Spleen (tissue), 11 donors: Measurements from ENCODE around the gene LRMDA. TPM values are rescaled to one million over a fixed set of nuclear protein-coding genes. Genes with fewer than 3 reads are reported as not detected.

Experiments
- DNase-seq: peaks from one replicate; pipeline ENCODE4 v3.0.0-alpha.2; 2020
- H3K27ac ChIP-seq, 8 donors: fragments of 200-600 bp; sonication (generic) in 7 of 8; 1 replicate in 4 of 8; 2 replicates in 4 of 8; pipeline versions ENCODE4 v1.5.0 to v1.8.0; 2016 to 2021; ENCODE audit warnings: inconsistent platforms in 4 of 8, mild to moderate bottlenecking in 4 of 8, moderate library complexity in 1 of 8
- H3K27me3 ChIP-seq, 7 donors: fragments of 200-600 bp; sonication (generic) in 6 of 7; replicated peaks in 1 of 7; 1 replicate in 4 of 7; 2 replicates in 3 of 7; pipeline versions ENCODE4 v1.5.0 to v1.8.0; 2016 to 2021; ENCODE audit warnings: inconsistent platforms in 3 of 7, mild to moderate bottlenecking in 1 of 7
- H3K36me3 ChIP-seq, 6 donors: fragments of 200-600 bp; sonication (generic) in 5 of 6; 1 replicate in 4 of 6; 2 replicates in 2 of 6; pipeline versions ENCODE4 v1.5.0 to v1.8.0; 2016 to 2021; ENCODE audit warnings: inconsistent platforms in 2 of 6
- H3K4me1 ChIP-seq, 6 donors: fragments of 200-600 bp; sonication (generic) in 5 of 6; 1 replicate in 3 of 6; 2 replicates in 3 of 6; pipeline versions ENCODE4 v1.5.0 to v1.8.0; 2016 to 2021; ENCODE audit warnings: inconsistent platforms in 3 of 6
- H3K4me3 ChIP-seq, 8 donors: fragments of 200-600 bp; sonication (generic) in 7 of 8; 1 replicate in 4 of 8; 2 replicates in 4 of 8; pipeline versions ENCODE4 v1.5.0 to v1.8.0; 2016 to 2021; ENCODE audit warnings: inconsistent platforms in 4 of 8, mild to moderate bottlenecking in 4 of 8, moderate library complexity in 2 of 8
- H3K9me3 ChIP-seq, 8 donors: fragments of 200-600 bp; sonication (generic) in 7 of 8; 1 replicate in 4 of 8; 2 replicates in 4 of 8; pipeline versions ENCODE4 v1.5.0 to v1.8.0; 2016 to 2021; ENCODE audit warnings: inconsistent platforms in 4 of 8
- POLR2A ChIP-seq, 3 donors: fragments of 450-650 bp; IDR thresholded peaks; one replicate each; pipeline ENCODE4 v1.5.1; 2017; ENCODE audit warnings: antibody characterized with exemption in 3 of 3, mild to moderate bottlenecking in 1 of 3
- POLR2AphosphoS5 ChIP-seq, 3 donors: sonication (generic); formaldehyde crosslinking; IDR thresholded peaks; one replicate each; pipeline ENCODE4 v1.5.1; 2017; ENCODE audit warnings: antibody characterized with exemption in 3 of 3
- WGBS, 5 donors: extraction: QIAGEN DNeasy Blood & Tissue Kit in 3 of 5; methylation state at CpG; one replicate each; pipeline versions ENCODE4 v1.1.5 to v1.1.7; 2013 to 2018; 5-methylcytosine and 5-hydroxymethylcytosine counted together
- intact Hi-C: fragments of 100-400 bp; cut with DNase I; formaldehyde crosslinking; loops from one replicate; pipeline ENCODE4 v1.15.0; 2023; ENCODE audit warnings: low total_unique reads
- polyA plus RNA-seq, 3 donors: library from polyadenylated mRNA; stranded (reverse); fragments of 200-250 nt; gene quantifications; one replicate each; pipeline ENCODE4 v1.2.1, GENCODE V29; 2013
- total RNA-seq, 7 donors: library from RNA; depleted of rRNA in 3 of 7; stranded (reverse); fragments of >200 nt in 3 of 7; fragmentation: NEBNext Ultra II Directional in 4 of 7; extraction: Animal tissue kit (Norgen Biotek cat#: 25700) in 4 of 7; gene quantifications; one replicate each; pipeline versions ENCODE4 v1.1.0 to v1.2.1, GENCODE V29; 2016 to 2021
- TF ChIP-seq, protein P1 (sequence below), 11 experiments: fragments of 200-600 bp in 7 of 11; fragments of 450-650 bp in 4 of 11; sonication (generic) in 4 of 11; IDR thresholded peaks in 8 of 11; conservative IDR thresholded peaks in 3 of 11; 1 replicate in 7 of 11; 2 replicates in 4 of 11; pipeline versions ENCODE4 v1.4.0 to v1.8.0; 2016 to 2021; ENCODE audit warnings: antibody characterized with exemption in 11 of 11, inconsistent platforms in 4 of 11, mild to moderate bottlenecking in 1 of 11
- donor health status: healthy with polysubstance abuse.
- donor health status: DM: no; HTN: no; CAD: no; lungs with moderate emphysema.
- donor health status: DM: no; HTN: no; CAD: no.
- donor health status: Bipolar disorder and iron deficiency.
- donor health status: healthy.
- donor health status: DM: no; HTN: no; CAD: no.
- donor health status: DM: yes; HTN: yes; CAD: no.

LRMDA gene
- total and polyA plus RNA-seq, 10 donors, result 7.3 to 46.6 (median 28.2) TPM

DNA sequence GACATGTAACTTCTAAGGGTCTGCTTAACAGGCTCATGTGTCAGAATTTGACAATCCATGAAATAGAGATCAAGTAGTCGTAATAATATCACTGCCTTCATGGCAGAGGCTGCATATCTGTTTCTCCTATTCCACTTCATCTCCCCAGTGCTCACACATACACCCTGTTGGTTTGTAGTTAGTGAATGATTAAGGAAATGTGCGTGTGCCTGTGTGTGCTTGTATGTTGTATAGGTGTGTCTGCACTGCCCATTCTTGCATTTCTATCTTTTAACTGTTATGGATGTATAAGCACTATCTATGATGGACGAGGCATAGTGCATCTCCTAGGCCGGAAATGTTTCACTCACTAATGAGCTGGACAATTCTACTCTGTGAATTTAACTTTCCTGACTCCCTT lies 985.2 kb downstream of the LRMDA start:
- WGBS, 5 donors, result 78 to 93% (median 90%) methylated on average over 4 of the region's 4 CpGs
- intact Hi-C loops, result no loop called here
- TF ChIP-seq, protein P1, sequence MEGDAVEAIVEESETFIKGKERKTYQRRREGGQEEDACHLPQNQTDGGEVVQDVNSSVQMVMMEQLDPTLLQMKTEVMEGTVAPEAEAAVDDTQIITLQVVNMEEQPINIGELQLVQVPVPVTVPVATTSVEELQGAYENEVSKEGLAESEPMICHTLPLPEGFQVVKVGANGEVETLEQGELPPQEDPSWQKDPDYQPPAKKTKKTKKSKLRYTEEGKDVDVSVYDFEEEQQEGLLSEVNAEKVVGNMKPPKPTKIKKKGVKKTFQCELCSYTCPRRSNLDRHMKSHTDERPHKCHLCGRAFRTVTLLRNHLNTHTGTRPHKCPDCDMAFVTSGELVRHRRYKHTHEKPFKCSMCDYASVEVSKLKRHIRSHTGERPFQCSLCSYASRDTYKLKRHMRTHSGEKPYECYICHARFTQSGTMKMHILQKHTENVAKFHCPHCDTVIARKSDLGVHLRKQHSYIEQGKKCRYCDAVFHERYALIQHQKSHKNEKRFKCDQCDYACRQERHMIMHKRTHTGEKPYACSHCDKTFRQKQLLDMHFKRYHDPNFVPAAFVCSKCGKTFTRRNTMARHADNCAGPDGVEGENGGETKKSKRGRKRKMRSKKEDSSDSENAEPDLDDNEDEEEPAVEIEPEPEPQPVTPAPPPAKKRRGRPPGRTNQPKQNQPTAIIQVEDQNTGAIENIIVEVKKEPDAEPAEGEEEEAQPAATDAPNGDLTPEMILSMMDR (IDR thresholded peaks at IDR 0.05 in 8 of 11, conservative IDR thresholded peaks at IDR 0.05 in 3 of 11), result no peak
- no peak for TF ChIP-seq POLR2A (IDR thresholded peaks at IDR 0.05)
- TF ChIP-seq POLR2AphosphoS5 (IDR thresholded peaks at IDR 0.05), result no peak

GRCh38 chr10:76420725-76421124 lies 989.3 kb downstream of the LRMDA start:
- Histone ChIP-seq H3K36me3 (no peaks in the 10 kb centered on the region), H3K4me1 (no peaks in the 10 kb centered on the region), H3K4me3 (no peak overlapping the region), H3K27me3 (no peaks in the 10 kb centered on the region), H3K27ac (no peak overlapping the region), H3K9me3 (peaks cover 0 to 12% (median 3%) of the 10 kb centered on the region in 8 donors)
- no peak for DNase-seq
- 92 to 97% (median 94%) methylated on average over 4 of the region's 4 CpGs for WGBS, 5 donors
- intact Hi-C loops, result no loop called here
- TF ChIP-seq POLR2A (IDR thresholded peaks at IDR 0.05) (no peak), POLR2AphosphoS5 (IDR thresholded peaks at IDR 0.05) (no peak)
- TF ChIP-seq, protein P1 (IDR thresholded peaks at IDR 0.05 in 8 of 11, conservative IDR thresholded peaks at IDR 0.05 in 3 of 11), result no peak

More for the DNA sequence above, 985.2 kb downstream of the LRMDA start:
- Histone ChIP-seq H3K9me3 (peaks cover 0 to 15% (median 3%) of the 10 kb centered on the region in 8 donors), H3K4me3 (no peak overlapping the region), H3K4me1 (no peaks in the 10 kb centered on the region), H3K36me3 (no peaks in the 10 kb centered on the region), H3K27me3 (no peaks in the 10 kb centered on the region), H3K27ac (no peak overlapping the region)
- no peak for DNase-seq

- no peak overlapping the region for H3K4me3 ChIP-seq
- 83 to 93% (median 89%) methylated on average over 4 of the region's 4 CpGs for WGBS, 5 donors
- DNase-seq, result no peak
Observed at GRCh38 chr10:76422769-76423168, 991.3 kb downstream of the LRMDA start.

DNA sequence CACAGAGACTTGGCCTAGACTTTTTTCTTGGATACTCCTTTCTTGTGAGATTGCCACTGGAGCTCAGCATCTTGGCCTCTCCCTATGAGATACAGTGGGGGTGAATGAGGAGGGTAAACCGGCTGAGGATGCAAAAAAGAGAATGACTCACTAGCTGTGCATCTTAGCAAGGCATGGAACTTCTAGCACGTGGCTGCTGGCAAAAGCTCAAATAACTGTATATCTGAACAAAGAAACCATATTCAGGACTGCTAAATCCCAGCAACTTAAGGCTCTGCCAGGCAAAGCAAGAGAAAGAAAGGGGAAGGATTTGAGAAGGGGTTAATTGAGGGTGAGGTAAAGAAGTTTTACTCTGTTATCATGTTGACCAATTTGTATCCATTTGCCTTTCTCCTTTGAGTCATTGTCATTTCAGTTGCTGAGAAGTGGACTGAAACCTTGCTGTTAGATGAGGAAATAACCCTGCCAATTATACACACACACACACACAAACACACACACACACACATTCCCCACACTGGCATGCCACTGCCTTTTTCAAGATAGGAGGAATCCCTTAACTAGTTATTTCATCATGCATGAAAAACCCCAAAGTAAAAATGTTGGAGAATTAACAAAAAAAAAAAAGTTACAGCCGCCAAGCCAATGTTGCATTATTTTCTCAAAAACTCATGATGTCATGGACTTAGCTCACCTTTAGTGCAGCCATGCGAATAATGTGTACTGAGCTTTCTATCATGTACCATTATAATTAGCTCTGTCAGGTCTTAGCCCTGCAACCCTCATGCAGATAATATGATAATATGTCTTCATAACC lies 997.3 kb downstream of the LRMDA start:
- peaks cover 0 to 5% (median 0%) of the 10 kb centered on the region in 6 donors for H3K4me1 ChIP-seq
- TF ChIP-seq POLR2A (IDR thresholded peaks at IDR 0.05) (no peak), POLR2AphosphoS5 (IDR thresholded peaks at IDR 0.05) (no peak)
- TF ChIP-seq, protein P1 (IDR thresholded peaks at IDR 0.05 in 8 of 11, conservative IDR thresholded peaks at IDR 0.05 in 3 of 11), result no peak
- DNase-seq, result no peak
- H3K9me3 ChIP-seq, result no peaks in the 10 kb centered on the region
- no peak overlapping the region for H3K27ac ChIP-seq
- no peaks in the 10 kb centered on the region for H3K27me3 ChIP-seq
- WGBS, 5 donors, result 73 to 92% (median 86%) methylated on average over 4 of the region's 4 CpGs
- H3K36me3 ChIP-seq, result no peaks in the 10 kb centered on the region
- H3K4me3 ChIP-seq, result no peak overlapping the region
- intact Hi-C loops, result no loop called here

More at GRCh38 chr10:76422769-76423168, 991.3 kb downstream of the LRMDA start:
- intact Hi-C loops, result no loop called here
- Histone ChIP-seq H3K27ac (no peak overlapping the region), H3K27me3 (no peaks in the 10 kb centered on the region), H3K36me3 (no peaks in the 10 kb centered on the region), H3K9me3 (peaks cover 0 to 12% (median 3%) of the 10 kb centered on the region in 8 donors), H3K4me1 (no peaks in the 10 kb centered on the region)
- TF ChIP-seq, protein P1 (IDR thresholded peaks at IDR 0.05 in 8 of 11, conservative IDR thresholded peaks at IDR 0.05 in 3 of 11), result no peak
- TF ChIP-seq POLR2A (IDR thresholded peaks at IDR 0.05) (no peak), POLR2AphosphoS5 (IDR thresholded peaks at IDR 0.05) (no peak)
